GM12875 (cell line): ENCODE data around the gene LRRC2.

ENCODE experiments used
- H3K4me3 ChIP-seq: one replicate; pipeline ENCODE4 v1.5.1; 2011; ENCODE audit warnings: low read depth, low read length, control low read depth
- TF ChIP-seq, protein P1 (sequence below): IDR thresholded peaks from 2 replicates; pipeline ENCODE4 v1.5.1; 2011; ENCODE audit warnings: low read depth, mild to moderate bottlenecking, control low read depth, inconsistent platforms, low read length, moderate library complexity, borderline replicate concordance; ENCODE audit not compliant: insufficient read depth

The LRRC2 gene

GRCh38 chr3:46609212-46609721 is 43.2 kb upstream of the LRRC2 start:
- no peak overlapping the region for H3K4me3 ChIP-seq
- TF ChIP-seq, protein P1, sequence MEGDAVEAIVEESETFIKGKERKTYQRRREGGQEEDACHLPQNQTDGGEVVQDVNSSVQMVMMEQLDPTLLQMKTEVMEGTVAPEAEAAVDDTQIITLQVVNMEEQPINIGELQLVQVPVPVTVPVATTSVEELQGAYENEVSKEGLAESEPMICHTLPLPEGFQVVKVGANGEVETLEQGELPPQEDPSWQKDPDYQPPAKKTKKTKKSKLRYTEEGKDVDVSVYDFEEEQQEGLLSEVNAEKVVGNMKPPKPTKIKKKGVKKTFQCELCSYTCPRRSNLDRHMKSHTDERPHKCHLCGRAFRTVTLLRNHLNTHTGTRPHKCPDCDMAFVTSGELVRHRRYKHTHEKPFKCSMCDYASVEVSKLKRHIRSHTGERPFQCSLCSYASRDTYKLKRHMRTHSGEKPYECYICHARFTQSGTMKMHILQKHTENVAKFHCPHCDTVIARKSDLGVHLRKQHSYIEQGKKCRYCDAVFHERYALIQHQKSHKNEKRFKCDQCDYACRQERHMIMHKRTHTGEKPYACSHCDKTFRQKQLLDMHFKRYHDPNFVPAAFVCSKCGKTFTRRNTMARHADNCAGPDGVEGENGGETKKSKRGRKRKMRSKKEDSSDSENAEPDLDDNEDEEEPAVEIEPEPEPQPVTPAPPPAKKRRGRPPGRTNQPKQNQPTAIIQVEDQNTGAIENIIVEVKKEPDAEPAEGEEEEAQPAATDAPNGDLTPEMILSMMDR = no peak

GRCh38 chr3:46607603-46608028 is 41.5 kb upstream of the LRRC2 start:
- no peak overlapping the region for H3K4me3 ChIP-seq
- TF ChIP-seq, protein P1 = no peak

DNA sequence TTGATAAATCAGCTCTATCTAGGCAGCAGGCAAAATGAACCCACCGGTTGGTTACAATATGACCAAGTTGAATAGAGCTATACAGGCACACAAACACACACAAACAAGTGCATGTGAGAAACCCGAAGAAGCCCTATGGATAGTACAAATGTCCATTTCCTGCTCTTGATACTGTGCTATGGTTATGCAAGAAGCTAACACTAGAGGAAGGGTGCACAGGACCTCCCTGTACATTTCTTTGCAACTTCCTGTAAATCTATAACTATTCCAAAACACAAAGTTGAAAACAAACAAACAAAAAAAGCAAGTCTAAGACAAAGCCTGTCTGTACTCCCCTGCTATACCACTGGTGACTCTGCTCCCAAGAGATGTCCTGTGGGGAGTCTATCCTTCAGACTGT is 38.0 kb upstream of the LRRC2 start:
- TF ChIP-seq, protein P1 = no peak
- no peak overlapping the region for H3K4me3 ChIP-seq

DNA sequence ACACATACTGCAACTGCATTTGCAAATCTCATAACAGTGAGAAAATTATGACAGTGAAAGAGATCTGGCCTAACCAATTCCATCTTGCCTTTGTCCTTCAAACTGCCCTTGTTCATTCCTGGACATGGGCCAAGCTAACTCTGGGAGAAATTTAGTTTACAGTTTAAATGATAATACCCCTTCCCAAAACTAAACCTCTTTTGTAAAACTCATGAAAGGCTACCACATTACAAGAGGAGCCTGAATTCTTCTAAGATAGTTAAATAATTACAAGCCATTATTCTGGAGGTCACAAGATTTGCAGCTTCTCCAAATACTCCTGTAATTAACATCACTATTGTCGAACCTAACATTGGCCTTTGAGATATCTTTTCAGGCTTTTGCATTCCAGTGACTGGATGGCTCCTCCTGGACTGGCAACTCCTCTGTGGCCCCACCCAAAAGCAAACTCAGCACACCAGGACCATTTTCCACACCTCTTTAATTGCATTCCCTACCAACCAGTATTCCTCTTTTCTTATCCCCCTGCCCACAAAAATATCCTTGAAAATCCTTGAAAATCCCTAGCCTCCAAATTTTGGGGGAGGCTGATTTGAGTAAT is 37.4 kb upstream of the LRRC2 start:
- TF ChIP-seq, protein P1 = no peak
- no peak overlapping the region for H3K4me3 ChIP-seq

DNA sequence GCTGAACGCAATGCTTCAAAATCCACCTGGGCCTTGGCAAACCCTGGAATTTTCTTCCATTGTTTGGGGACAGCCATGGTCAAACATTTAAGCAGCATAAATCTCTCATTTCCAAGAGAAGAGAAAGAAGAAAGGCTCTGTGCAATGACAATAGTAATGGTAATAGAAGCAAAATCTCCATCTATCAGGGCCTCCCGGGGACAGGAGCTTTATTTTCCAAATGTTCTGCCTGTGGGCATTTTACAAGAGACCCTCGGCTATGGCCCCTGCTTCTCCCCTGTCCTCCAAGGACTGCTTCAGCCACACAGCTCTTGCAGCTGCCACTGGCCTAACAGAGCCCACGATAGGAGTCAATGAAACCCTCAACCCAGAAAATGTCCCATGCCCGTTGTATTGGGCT is 33.5 kb upstream of the LRRC2 start:
- TF ChIP-seq, protein P1 = no peak
- no peak overlapping the region for H3K4me3 ChIP-seq

DNA sequence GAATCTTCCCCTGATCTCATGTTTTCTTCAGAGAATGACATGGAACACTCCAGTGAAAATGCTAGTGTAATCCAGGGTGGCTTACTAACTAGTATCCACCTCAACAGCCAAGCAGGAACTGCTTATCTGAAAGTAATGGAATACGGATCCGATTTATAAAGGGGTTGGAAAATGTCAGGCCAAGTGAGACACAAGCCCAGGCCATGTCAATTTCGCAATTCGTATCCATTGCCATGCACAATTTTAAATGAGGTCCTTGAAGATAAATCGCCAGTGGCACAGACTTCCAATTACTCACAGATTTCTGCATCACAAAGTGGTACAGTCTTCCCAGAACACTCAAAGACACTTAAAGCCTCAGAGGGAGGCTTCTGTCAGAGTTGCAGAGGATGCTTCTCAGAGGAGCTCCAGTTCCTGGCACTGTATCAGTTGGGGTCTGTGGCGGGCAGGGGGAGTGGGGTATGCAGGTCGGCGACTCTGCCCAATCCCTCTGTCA is 29.8 kb upstream of the LRRC2 start:
- TF ChIP-seq, protein P1 = no peak
- no peak overlapping the region for H3K4me3 ChIP-seq

DNA sequence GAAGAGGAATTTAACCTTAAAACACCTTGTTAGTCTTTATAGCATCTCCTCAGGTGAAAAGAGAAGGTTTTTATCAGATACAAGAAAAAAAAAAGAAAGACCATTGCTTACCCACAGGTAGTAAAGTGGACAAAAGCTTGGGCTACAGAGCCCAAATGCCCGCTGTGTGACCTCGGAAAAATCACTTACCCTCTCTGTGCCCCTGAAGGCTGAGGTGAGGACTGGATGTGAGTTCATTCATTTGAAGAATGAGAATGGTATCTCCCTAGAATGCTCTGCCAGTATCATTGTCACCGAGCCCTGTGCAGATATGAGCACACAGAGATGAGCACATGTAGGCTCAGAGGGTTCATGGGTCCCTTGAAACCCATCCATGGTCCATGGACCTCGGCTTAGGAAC is 28.6 kb upstream of the LRRC2 start:
- TF ChIP-seq, protein P1 = no peak
- H3K4me3 ChIP-seq = no peak overlapping the region
